LHCN-M2 (cell line): Measurements from ENCODE around the gene EFR3B. TPM values are rescaled to one million over a fixed set of nuclear protein-coding genes. Genes with fewer than 3 reads are reported as not detected.

Experiments
- DNase-seq: peaks from one replicate; pipeline ENCODE4 v3.0.0-alpha.2; 2012; ENCODE audit warnings: low read depth
- total RNA-seq: library from RNA; depleted of rRNA; stranded (reverse); fragments of >200 nt; gene quantifications from 2 replicates; pipeline ENCODE4 v1.2.3, GENCODE V29; 2014

EFR3B gene
- total RNA-seq, 1 experiment from 2014 or later = 0.34 TPM

GRCh38 chr2:25034081-25034480, 7.8 kb upstream of the EFR3B start:
- no peak for DNase-seq

GRCh38 chr2:25035537-25036220, 6.2 kb upstream of the EFR3B start:
- DNase-seq = no peak

GRCh38 chr2:25036221-25036559, 5.7 kb upstream of the EFR3B start:
- DNase-seq = no peak

GRCh38 chr2:25039126-25039525, 2.8 kb upstream of the EFR3B start:
- DNase-seq = no peak

- peak; percentile 39 for DNase-seq
These were observed 459 bp upstream of the EFR3B start for GRCh38 chr2:25041307-25041927.

- peak; percentile 9 for DNase-seq
These were observed 705 bp downstream of the EFR3B start for GRCh38 chr2:25042321-25043240.

GRCh38 chr2:25043241-25043867, 1.5 kb downstream of the EFR3B start:
- DNase-seq = peak; percentile 81

- no peak for DNase-seq
These were observed 2.1 kb downstream of the EFR3B start for GRCh38 chr2:25044011-25044410.

GRCh38 chr2:25044990-25045389, 3.1 kb downstream of the EFR3B start:
- DNase-seq = no peak

- no peak for DNase-seq
These were observed 7.5 kb downstream of the EFR3B start for GRCh38 chr2:25049422-25049821.

GRCh38 chr2:25050128-25050527, 8.3 kb downstream of the EFR3B start:
- no peak for DNase-seq

- DNase-seq = no peak
These were observed 11.2 kb downstream of the EFR3B start for GRCh38 chr2:25053041-25053440.

- no peak for DNase-seq
These were observed 12.8 kb downstream of the EFR3B start for GRCh38 chr2:25054720-25055119.

GRCh38 chr2:25055376-25055920, 13.6 kb downstream of the EFR3B start:
- DNase-seq = no peak

- no peak for DNase-seq
These were observed 14.4 kb downstream of the EFR3B start for GRCh38 chr2:25056098-25056821.

GRCh38 chr2:25062511-25062917, 20.6 kb downstream of the EFR3B start:
- DNase-seq = no peak

GRCh38 chr2:25063876-25064660, 22.2 kb downstream of the EFR3B start:
- no peak for DNase-seq

GRCh38 chr2:25065768-25066167, 23.9 kb downstream of the EFR3B start:
- DNase-seq = no peak

GRCh38 chr2:25066455-25066854, 24.6 kb downstream of the EFR3B start:
- no peak for DNase-seq

GRCh38 chr2:25068217-25068616, 26.3 kb downstream of the EFR3B start:
- DNase-seq = no peak
